Fibroblast of pulmonary artery (primary cell): ENCODE results near the gene GAMT.

ENCODE experiments used
- DNase-seq: peaks from one replicate; pipeline ENCODE4 v3.0.0-alpha.2; 2010; ENCODE audit warnings: low read depth
- H3K4me3 ChIP-seq: replicated peaks from 2 replicates; pipeline ENCODE4 v1.5.1; 2011; ENCODE audit warnings: low read depth, mild to moderate bottlenecking, control low read depth, low read length, moderate library complexity
- CTCF ChIP-seq: IDR thresholded peaks from 2 replicates; pipeline ENCODE4 v1.5.1; 2011; ENCODE audit warnings: mild to moderate bottlenecking, control low read depth, low read length, inconsistent platforms; ENCODE audit errors: missing control alignments

The GAMT gene

GRCh38 chr19:1426736-1427135 is 25.4 kb upstream of the GAMT start:
- TF ChIP-seq CTCF, result no peak
- no peak overlapping the region for H3K4me3 ChIP-seq
- DNase-seq, result no peak

- H3K4me3 ChIP-seq, result no peak overlapping the region
- TF ChIP-seq CTCF, result no peak
- DNase-seq, result no peak
These were observed 24.6 kb upstream of the GAMT start for GRCh38 chr19:1425902-1426301.

- no peak overlapping the region for H3K4me3 ChIP-seq
- DNase-seq, result no peak
- TF ChIP-seq CTCF, result no peak
These were observed 23.9 kb upstream of the GAMT start for GRCh38 chr19:1425102-1425837.

GRCh38 chr19:1424192-1424955 is 23.0 kb upstream of the GAMT start:
- no peak for DNase-seq
- TF ChIP-seq CTCF, result no peak
- H3K4me3 ChIP-seq, result no peak overlapping the region

GRCh38 chr19:1423436-1424191 is 22.3 kb upstream of the GAMT start:
- no peak overlapping the region for H3K4me3 ChIP-seq
- TF ChIP-seq CTCF, result no peak
- no peak for DNase-seq

- TF ChIP-seq CTCF, result no peak
- H3K4me3 ChIP-seq, result no peak overlapping the region
- DNase-seq, result no peak
These were observed 21.6 kb upstream of the GAMT start for GRCh38 chr19:1422943-1423342.
